Dermis blood vessel endothelial cell (primary cell): Measurements from ENCODE around the gene MED31. TPM values are rescaled to one million over a fixed set of nuclear protein-coding genes. Genes with fewer than 3 reads are reported as not detected.
"Not testable (repeated sequence)": the region's sequence is repeated elsewhere in the genome, so short reads cannot be mapped to it uniquely, and the experiment has no call there.

Experiments used
- DNase-seq: peaks from one replicate; pipeline ENCODE4 v3.0.0; 2010
- total RNA-seq: library from RNA; depleted of rRNA; stranded (reverse); fragments of >200 nt; gene quantifications from 2 replicates; pipeline ENCODE4 v1.2.3, GENCODE V29; 2014

MED31 gene
- 7.0 and 8.5 TPM in 2 replicates for total RNA-seq

GRCh38 chr17:6651354-6651918 lies at the start of gene MED31, which contains the start of gene C17orf100:
TSS of gene MED31 (minus strand) at chr17:6651605. CDS start at chr17:6651528, 77 bp downstream.
TSS of gene C17orf100 (plus strand) at chr17:6651762. CDS start at chr17:6651914, 152 bp downstream.
- peak; percentile 90 for DNase-seq

GRCh38 chr17:6700948-6701307 lies 49.5 kb upstream of the MED31 start:
- DNase-seq = no peak

- DNase-seq = no peak
These were observed 48.9 kb upstream of the MED31 start for GRCh38 chr17:6699997-6700947.

GRCh38 chr17:6698004-6698403 lies 46.6 kb upstream of the MED31 start:
- no peak for DNase-seq

- DNase-seq = no peak
These were observed 45.5 kb upstream of the MED31 start for GRCh38 chr17:6696906-6697305.

GRCh38 chr17:6695565-6695964 lies 44.2 kb upstream of the MED31 start:
- no peak for DNase-seq

GRCh38 chr17:6695051-6695450 lies 43.6 kb upstream of the MED31 start:
- DNase-seq = no peak

GRCh38 chr17:6691958-6692357 lies 40.6 kb upstream of the MED31 start:
- not testable (repeated sequence) for DNase-seq

- DNase-seq = no peak
These were observed 40.1 kb upstream of the MED31 start for GRCh38 chr17:6691546-6691945.

GRCh38 chr17:6690641-6691040 lies 39.2 kb upstream of the MED31 start:
- DNase-seq = no peak

GRCh38 chr17:6688944-6689343 lies 37.5 kb upstream of the MED31 start:
- no peak for DNase-seq

GRCh38 chr17:6686026-6686425 lies 34.6 kb upstream of the MED31 start:
- DNase-seq = no peak

GRCh38 chr17:6684881-6685767 lies 33.7 kb upstream of the MED31 start:
- no peak for DNase-seq

- DNase-seq = no peak
These were observed 33.0 kb upstream of the MED31 start for GRCh38 chr17:6684460-6684783.

GRCh38 chr17:6683730-6684459 lies 32.5 kb upstream of the MED31 start:
- DNase-seq = no peak

GRCh38 chr17:6683081-6683684 lies 31.8 kb upstream of the MED31 start:
- DNase-seq = no peak

- no peak for DNase-seq
These were observed 30.9 kb upstream of the MED31 start for GRCh38 chr17:6682339-6682738.

- no peak for DNase-seq
These were observed 30.3 kb upstream of the MED31 start for GRCh38 chr17:6681671-6682070.

- no peak for DNase-seq
These were observed 29.8 kb upstream of the MED31 start for GRCh38 chr17:6681176-6681575.

- no peak for DNase-seq
These were observed 27.8 kb upstream of the MED31 start for GRCh38 chr17:6679241-6679640.

GRCh38 chr17:6677946-6678345 lies 26.5 kb upstream of the MED31 start:
- no peak for DNase-seq
